GM10266 (cell line): ENCODE results near the gene TCF15.

Experiments
- DNase-seq: peaks from one replicate; pipeline ENCODE4 v3.0.0; 2012; ENCODE audit errors: extremely low spot score
- CTCF ChIP-seq: IDR thresholded peaks from 2 replicates; pipeline ENCODE4 v1.5.1; 2012; ENCODE audit warnings: mild to moderate bottlenecking, low read depth; ENCODE audit not compliant: control insufficient read depth, insufficient read depth; ENCODE audit errors: missing control alignments

Gene TCF15

GRCh38 chr20:631101-631500 lies 21.0 kb upstream of the TCF15 start:
- no peak for DNase-seq
- TF ChIP-seq CTCF = no peak

GRCh38 chr20:626579-626978 lies 16.5 kb upstream of the TCF15 start:
- TF ChIP-seq CTCF = no peak
- no peak for DNase-seq

- DNase-seq = no peak
- no peak for TF ChIP-seq CTCF
These were observed 15.3 kb upstream of the TCF15 start for GRCh38 chr20:625360-625932.

- DNase-seq = no peak
- no peak for TF ChIP-seq CTCF
These were observed 13.6 kb upstream of the TCF15 start for GRCh38 chr20:623704-624103.

GRCh38 chr20:623021-623420 lies 12.9 kb upstream of the TCF15 start:
- TF ChIP-seq CTCF = no peak
- DNase-seq = no peak

- no peak for TF ChIP-seq CTCF
- no peak for DNase-seq
These were observed 12.1 kb upstream of the TCF15 start for GRCh38 chr20:622161-622560.

- no peak for DNase-seq
- no peak for TF ChIP-seq CTCF
These were observed 11.1 kb upstream of the TCF15 start for GRCh38 chr20:621125-621756.
